GM12878 (cell line): Measurements from ENCODE around the gene KCND3.
A peak's percentile ranks its signal among the peaks of the same experiment; 100 is the strongest.

ENCODE experiments used
- CREM ChIP-seq: IDR thresholded peaks from 2 replicates; pipeline ENCODE4 v1.6.1; 2014; ENCODE audit warnings: antibody characterized with exemption, low read depth
- EZH2 ChIP-seq: IDR thresholded peaks from 2 replicates; pipeline ENCODE4 v1.6.1; 2012; ENCODE audit warnings: low read depth, mild to moderate bottlenecking, control low read depth, inconsistent platforms, low read length, borderline replicate concordance; ENCODE audit not compliant: control insufficient read depth
- ZBTB11 ChIP-seq: fragments of 450-650 bp; formaldehyde crosslinking; IDR thresholded peaks from 2 replicates; pipeline ENCODE4 v1.5.0; 2022; ENCODE audit warnings: mild to moderate bottlenecking, missing genetic modification characterization

- TF ChIP-seq CREM (peak; percentile 89), EZH2 (no peak), ZBTB11 (CRISPR knock-in tag) (no peak)
Measured at GRCh38 chr1:111755331-111756123, 233.9 kb downstream of the KCND3 start, which contains the start of gene DDX20.
